DMS 273 (cell line): ENCODE results near the gene ANKRD10.
A peak's percentile ranks its signal among the peaks of the same experiment; 100 is the strongest.

ENCODE experiments used
- DNase-seq: peaks from one replicate; lab custom pipeline; 2025; ENCODE audit not compliant: unreplicated experiment; lab: John Stamatoyannopoulos, UW

The ANKRD10 gene

GRCh38 chr13:110915874-110916206, 971 bp upstream of the ANKRD10 start:
- no peak for DNase-seq

DNA sequence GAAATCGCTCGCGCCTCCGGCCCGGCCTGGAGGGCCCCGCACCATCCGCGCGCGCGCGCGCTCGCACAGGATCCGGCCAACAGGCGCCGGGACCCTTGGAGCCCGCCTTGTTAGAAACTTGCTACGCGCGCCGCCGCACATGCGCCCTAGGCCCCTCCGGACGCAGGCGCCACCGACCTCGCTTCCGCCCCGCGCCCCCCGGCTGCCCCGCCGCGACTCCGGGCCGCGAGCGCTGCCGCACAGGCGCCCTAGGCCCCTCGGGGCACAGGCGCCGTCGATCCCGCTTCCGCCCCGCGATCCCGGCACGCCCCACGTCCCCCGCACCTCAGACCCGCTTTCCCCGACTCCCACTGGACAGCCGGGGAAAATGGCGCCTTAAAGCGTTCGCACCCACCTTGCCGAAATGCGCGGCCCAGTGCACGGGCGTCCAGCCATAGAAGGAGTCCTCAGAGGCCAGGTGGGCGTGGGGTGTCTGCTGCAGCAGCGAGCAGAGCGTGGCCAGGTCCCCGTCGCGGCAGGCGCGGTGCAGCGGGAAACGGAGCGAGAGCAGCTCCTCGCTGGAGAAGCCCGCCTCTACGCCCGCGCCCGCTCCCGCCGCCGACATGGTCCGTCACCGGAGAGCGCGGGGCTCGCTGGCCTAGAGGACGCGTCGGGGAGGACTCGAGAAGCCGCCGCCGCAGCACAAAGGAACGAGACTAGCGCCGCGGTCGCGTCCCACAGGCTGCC, 375 bp downstream of the ANKRD10 start:
- peak; percentile 82 for DNase-seq

GRCh38 chr13:110914081-110914330, 863 bp downstream of the ANKRD10 start:
- no peak for DNase-seq

DNA sequence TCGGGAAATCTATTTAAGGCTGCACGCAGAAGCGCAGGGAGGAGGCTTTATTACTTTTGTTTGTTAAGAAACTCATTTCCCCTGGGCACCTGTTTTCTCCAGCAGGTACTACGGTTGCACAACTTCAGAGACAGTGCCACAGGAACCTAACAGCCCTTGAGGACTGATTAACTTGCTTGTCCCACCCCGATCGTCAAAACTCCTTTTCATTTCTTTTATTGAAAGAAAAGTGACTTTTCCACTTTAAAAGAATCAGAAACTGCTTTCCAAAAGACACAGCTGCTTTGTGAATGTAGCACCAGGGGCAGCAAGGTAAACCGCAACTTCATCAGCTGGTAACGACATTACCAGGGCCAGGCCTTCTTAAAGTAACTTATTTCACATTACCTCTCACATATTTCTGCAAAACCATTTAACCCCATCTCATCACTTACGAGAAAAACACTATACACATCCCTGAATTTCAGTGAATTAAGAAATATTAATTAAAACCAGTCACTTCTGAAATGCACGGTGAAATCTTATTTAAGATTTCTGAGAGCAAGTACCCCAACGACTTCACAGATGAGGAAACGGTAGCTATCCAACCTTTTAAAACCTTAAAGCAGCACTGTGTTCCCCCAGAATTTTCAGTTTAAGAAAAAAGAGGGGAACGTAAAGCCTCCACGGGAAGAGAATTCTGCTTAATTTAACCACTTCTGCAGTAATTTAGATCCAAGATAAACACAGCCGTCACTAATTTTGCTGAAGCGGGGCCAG, 1.4 kb downstream of the ANKRD10 start:
- DNase-seq = peak; percentile 28

DNA sequence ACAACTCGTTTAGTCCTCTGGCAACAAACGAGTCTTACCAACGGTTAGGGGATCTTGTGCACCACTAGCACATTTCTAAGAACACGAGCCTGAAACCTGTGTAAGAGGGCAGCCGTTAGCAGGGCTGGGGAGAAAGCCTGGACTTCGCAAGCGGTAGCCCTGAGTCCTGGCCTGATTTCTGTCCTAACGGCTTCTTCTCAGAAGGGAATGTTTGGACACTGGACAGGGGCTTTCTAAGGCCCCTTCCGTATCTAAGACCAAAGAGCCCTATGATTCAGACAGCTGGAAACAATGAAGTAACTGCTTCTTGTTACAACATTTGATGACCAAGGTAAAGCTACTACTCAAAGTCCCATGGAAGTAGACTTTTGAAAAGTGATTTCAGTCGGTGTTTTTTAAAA, 2.2 kb downstream of the ANKRD10 start:
- peak; percentile 3 for DNase-seq

- no peak for DNase-seq
Measured at GRCh38 chr13:110911880-110912279, 3.0 kb downstream of the ANKRD10 start.

- no peak for DNase-seq
Measured at GRCh38 chr13:110910013-110910890, 4.6 kb downstream of the ANKRD10 start.

- DNase-seq = peak; percentile 4
Measured at GRCh38 chr13:110907951-110908898, 6.6 kb downstream of the ANKRD10 start.

GRCh38 chr13:110907301-110907700, 7.6 kb downstream of the ANKRD10 start:
- no peak for DNase-seq

DNA sequence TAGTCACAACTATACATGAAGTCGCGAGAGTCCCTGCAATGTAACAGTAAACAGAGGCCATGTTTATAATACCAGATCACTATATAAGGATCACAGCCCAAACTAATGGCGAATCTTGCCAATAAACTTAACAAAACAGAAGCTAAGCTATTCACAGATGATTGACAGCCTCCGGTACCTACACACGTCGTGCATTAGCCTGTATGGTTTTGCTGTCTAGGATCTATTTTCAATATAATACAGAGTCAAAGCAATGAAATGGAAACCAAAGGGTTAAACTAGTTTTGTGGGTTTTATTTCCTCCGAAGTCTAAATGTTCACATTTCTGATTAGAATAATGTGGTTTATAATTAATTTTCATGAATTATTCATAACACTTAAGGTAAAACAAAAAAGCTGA, 10.1 kb downstream of the ANKRD10 start:
- DNase-seq = no peak

DNA sequence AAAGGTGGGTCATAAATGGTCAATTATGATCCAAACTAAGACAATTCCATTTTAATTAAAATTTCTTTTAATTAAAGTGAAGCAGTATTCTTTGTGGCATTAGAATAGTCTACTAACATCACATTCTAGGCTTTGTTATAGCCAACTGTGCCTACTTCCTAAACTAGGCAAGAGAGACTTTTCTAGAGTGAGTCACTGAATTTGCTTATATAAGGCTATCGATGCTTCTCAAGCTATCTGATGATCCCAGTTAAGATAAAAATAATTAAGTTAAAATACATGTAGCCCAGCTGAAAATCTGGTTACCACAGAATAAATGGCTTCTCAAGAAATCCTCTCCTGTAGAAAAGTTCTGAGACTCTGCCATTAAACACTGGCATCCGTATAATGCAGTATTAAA, 12.5 kb downstream of the ANKRD10 start:
- DNase-seq = no peak

DNA sequence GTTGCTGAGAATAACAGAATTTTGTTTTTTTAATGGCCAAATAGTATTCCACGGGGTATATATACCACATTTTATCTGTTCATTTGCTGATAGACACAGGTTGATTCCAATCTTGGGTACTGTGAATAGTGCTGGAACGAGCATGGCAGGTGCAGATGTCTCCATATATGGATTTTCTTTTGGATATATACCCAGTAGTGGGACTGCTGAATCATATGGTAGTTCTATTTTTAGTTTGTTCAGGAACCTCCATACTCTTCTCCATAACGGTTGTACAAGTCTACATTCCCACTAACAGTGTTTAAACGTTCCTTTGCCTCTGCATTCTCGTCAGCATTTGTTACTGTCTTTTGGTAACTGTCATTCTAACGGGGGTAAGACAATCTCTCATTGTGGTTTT, 17.3 kb downstream of the ANKRD10 start:
- DNase-seq = no peak

GRCh38 chr13:110897014-110897413, 17.9 kb downstream of the ANKRD10 start:
- no peak for DNase-seq

DNA sequence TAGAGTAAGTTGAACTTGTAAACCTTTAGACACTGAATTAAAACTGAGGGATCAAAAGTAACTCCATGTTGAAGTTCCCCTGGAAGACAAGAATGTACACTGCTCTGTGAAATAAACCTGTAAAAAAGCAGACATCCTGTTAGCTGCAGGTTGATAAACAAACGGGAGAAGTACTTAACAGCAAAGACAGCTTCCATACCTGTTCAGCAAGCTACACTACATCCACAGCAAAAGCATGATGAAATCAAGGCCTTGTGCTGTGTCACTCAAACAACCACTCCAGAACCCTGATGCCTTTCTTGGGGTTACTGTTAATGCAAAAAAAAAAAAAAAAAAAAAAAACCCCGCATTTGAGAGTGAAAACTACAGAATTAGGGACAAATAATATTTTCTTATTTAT, 20.8 kb downstream of the ANKRD10 start:
- DNase-seq = no peak

- DNase-seq = no peak
Measured at GRCh38 chr13:110893571-110893970, 21.3 kb downstream of the ANKRD10 start.

GRCh38 chr13:110890279-110891165, 24.3 kb downstream of the ANKRD10 start:
- no peak for DNase-seq

GRCh38 chr13:110888390-110888789, 26.5 kb downstream of the ANKRD10 start:
- no peak for DNase-seq

DNA sequence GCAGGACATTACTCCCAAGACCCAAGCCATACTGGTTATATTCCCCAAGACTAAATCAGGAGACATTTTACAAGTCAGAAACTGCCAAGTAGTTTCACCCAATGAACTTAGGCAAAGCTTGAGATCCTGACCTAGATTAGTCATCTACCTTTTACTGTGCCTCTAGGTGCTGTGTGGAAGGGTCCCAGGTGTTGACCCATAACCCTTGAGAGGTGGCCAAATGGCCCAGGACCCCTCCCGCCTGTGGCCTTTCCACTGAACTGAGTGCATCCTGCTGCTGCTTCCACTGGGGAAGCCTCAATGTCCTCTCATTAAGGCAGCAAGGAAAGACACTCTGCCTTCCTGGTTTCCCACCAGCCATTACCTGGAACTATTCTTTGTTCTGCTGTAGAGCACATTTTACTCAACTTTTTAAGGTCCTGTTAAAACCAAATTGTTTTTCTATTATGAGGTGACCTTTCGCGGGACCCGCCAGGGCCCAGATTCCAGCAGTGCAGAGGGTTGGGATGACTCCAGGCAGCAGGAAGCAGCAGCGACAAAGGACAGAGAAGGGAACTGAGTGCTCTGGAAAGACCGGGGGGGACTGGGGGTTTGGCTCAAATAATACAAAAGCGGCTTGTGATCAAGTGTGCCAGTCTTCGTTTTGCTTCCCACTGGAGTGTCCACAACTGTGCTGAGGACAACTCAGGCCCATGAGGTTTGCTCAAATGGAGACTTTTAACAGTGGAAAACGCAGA, 27.1 kb downstream of the ANKRD10 start:
- peak; percentile 15 for DNase-seq

DNA sequence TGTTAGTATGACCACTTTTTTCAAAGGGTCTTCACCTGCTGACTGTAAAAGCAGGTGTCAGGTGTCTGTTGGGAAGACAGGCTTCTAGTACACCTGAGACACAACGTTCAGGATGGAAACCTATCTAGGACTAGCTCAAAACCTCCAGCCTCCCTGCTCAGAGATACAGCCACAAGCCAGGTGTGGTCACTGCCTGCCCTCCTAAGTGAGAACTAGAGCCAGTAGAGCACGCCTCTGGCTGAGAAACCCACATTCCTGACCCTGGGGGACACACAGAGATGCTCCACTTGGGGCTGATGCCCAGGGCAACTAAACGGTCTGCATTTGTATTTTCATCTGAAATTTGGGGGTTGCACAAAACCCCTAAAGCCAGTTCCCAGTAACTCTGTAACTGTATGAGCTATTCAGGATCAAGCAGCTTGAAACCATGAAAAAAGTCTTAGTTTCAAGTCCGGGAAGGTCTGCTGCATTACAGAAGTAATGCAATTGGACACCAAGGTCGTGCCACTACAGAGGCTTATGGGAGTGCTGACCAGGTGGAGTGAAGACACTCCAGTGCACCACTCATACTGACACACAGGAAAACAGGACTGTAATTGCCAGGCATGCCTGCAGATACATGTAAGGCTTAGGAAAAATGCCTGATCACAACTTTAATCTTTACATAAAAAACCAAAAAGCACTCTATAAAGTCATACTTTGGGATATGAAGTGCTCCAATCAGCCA, 27.8 kb downstream of the ANKRD10 start:
- DNase-seq = peak; percentile 15
